ENCODE data around the gene PTPRH.
A peak's percentile ranks its signal among the peaks of the same experiment; 100 is the strongest.

The PTPRH gene

DNA sequence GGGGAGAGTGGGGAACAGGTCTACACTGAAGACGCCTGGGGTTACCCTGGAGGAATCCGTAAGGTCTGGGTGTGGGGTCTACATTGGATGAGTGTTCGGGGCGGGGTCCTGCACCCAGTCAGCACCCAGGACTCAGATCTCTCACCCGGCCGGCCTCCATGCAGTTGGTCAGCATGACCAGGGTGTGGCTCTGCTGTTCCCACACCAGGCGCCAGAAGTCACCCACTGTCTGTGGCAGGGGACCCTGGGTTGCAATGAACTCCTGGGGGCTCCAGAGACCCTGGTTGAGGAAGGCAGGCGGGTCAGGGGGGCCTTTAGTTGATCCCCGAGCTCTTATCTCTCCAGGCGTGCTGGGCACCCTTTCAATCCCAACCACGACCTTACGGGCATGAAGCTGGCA lies 23.2 kb downstream of the PTPRH start:
- TF ChIP-seq, protein P1, sequence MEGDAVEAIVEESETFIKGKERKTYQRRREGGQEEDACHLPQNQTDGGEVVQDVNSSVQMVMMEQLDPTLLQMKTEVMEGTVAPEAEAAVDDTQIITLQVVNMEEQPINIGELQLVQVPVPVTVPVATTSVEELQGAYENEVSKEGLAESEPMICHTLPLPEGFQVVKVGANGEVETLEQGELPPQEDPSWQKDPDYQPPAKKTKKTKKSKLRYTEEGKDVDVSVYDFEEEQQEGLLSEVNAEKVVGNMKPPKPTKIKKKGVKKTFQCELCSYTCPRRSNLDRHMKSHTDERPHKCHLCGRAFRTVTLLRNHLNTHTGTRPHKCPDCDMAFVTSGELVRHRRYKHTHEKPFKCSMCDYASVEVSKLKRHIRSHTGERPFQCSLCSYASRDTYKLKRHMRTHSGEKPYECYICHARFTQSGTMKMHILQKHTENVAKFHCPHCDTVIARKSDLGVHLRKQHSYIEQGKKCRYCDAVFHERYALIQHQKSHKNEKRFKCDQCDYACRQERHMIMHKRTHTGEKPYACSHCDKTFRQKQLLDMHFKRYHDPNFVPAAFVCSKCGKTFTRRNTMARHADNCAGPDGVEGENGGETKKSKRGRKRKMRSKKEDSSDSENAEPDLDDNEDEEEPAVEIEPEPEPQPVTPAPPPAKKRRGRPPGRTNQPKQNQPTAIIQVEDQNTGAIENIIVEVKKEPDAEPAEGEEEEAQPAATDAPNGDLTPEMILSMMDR (conservative IDR thresholded peaks at IDR 0.05): no peak
- no peak overlapping the region for H3K27ac ChIP-seq

DNA sequence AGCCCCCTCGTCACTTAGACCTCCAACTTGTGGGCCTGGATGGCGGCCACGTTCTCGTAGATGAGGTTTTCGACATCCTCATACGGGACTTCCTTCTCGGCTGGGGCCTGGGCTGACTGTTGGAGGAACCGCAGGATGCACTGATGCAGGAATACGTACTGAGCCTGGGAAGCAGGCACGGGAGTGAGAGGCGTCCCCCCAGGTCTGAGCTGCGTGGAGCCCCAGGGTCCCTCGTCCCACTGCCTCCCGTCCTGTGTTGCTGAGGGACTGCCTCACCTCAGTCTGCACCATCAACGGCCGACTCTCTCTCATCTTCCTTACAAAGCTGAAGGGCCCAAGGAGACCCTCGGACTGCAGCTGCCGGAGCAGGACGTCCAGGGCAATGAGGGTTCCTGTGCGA lies 27.6 kb downstream of the PTPRH start:
- TF ChIP-seq, protein P1 (conservative IDR thresholded peaks at IDR 0.05): no peak

DNA sequence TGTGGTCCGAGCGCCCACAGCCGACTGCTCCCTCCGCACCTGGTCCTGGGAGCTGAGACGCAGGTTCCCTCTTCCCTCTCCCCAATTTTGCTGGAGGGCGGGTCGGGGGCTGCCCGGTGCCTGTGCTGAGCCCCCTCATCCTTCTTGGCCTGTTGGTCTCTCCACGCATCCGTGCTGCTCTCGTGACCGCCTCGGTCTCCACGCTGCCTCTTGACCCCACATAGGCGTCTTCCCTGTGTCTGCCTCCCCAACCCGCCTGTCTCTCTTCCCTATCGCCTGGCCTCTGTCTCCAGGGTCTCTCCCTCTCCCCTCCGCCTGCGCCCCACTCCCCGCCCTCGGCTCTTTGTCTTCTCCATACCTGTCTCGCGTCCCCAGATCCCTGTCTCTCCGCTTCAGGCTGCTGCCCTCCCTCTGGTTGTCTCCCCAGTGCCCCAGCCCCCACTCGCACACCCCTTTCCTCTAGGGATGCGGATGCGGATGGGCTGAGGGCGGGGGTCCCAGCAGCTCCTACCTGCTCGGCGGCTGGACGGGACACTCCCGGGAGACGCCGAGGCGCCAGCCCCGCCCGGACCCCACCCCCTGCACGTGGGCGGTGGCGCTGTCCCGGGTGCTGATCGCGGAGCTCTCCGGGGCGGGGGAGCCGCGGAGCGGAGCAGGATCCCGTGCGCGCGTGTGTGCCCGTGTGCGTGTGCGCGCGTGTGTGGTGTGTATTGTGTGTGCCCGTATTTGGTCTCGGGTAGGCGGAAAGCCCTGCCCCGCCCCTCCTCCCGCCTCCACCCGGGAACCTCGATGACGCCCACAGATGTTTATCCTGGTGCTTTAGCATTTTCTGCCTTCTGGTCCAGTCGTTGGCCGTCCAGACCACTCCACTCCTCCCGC lies 29.5 kb downstream of the PTPRH start, which contains the start of gene SYT5:
SYT5 (minus strand) TSS at position 684 of the 879 bp plus-strand sequence. CDS start 1,248 bp downstream, outside the sequence.
- H3K27ac ChIP-seq: peak within 1 kb of the TSS; percentile 33; the same call in 1 of the 2 replicates
- TF ChIP-seq, protein P1 (conservative IDR thresholded peaks at IDR 0.05): no peak

More for the DNA sequence above, 27.6 kb downstream of the PTPRH start:
- H3K27ac ChIP-seq: no peak overlapping the region

DNA sequence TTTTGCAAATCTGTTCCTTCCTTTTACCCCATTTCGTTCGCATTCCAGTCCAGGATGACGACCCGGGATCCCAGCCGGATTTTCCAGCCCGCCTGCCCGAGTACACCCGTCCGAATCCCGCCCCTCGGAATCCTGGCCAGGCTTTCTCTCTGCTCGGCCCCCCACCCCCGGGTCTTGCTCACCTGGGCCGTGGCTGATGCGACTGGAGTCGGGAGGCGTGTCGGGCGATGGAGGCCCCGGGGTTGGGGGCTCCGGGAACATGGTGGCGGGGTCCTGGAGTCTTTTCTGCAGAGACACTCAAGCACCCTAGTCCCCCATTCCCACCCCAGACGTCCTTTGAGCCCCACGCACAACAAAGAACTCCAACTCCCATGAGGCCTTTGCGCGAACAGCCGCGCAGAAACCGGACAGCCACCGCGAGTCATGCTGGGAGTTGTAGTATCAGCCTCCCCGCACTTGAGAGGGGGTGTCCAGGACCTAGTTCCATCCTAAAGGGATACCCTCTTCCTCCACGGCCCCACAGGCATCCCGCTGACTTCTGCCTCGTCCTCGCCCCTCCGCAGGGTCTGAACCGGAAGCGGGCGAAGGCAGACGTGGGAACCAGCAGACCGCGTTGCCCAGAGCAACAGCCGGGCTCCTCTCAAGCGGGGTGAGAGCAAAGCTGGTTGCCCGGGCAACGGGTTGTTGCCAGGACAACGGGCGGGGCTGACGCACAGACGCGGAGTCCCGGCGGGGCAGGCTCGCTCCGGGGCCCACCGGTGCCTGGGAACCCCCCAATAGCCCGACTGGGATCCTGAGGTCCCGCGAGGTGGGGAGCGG lies 30.3 kb downstream of the PTPRH start:
- H3K27ac ChIP-seq: peak overlapping the region; percentile 33; the same call in 1 of the 2 replicates
- TF ChIP-seq, protein P1 (conservative IDR thresholded peaks at IDR 0.05): no peak

DNA sequence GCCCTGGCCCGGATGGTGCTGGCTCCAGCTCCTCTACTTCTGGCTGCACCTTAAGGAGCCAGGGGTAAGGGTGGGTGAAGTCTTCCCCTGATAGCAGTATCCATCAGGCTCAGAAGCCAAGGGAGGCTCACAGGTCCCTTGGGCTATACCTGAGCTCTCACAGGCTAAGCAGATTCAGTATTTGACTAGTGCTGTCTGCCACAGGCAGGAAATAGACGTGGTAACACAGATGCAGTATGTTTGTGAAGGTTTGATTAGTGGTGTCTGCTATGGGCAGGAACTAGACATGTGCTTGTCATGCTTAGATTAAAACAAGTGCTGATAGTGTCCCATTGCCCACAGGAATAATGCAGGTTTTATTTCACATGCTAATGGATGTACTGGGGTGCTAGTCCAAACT lies 33.2 kb downstream of the PTPRH start:
- TF ChIP-seq, protein P1 (conservative IDR thresholded peaks at IDR 0.05): no peak

DNA sequence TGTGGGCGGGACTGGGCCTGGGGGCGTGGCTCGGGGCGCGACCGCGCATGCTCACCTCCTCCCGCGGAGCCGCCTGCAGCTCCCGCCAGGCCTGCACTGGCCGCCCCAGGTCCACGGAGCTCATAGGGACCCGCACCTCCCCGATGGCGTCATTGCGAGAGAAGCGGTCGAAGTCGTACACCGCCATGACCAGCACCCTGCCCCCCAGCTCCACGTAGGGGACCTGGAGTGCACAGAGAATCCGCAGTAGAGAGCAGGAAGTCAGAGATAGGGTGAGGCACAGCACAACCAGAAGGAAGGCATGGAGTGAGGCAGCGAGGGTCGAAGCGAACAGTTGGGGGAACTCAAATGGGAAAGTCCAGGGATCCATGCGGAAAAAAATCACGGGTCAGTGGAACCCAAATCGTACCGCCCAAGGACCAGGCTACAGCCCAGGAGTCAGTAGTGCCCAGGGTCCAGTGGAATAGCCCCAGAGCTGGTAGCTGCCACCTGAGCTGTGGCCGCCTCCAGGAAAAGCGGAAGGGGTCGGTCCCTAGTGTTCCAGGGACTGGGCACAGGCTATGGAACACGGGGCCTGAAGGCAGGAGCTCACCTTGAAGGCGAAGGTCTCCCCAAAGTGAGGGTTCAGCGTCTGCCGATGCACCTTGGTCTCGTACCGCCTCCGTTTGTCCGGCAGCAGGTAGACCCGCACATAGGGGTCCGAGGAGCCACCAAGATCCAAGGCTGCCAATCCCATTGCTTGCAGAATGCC lies 34.0 kb downstream of the PTPRH start:
- no peak overlapping the region for H3K27ac ChIP-seq
- TF ChIP-seq, protein P1 (conservative IDR thresholded peaks at IDR 0.05): no peak

More for the DNA sequence above, 33.2 kb downstream of the PTPRH start:
- no peak overlapping the region for H3K27ac ChIP-seq
